ENCODE results near the gene KLHDC8A.

Gene KLHDC8A

GRCh38 chr1:205330150-205330549 is 26.6 kb downstream of the KLHDC8A start:
- H3K27me3 ChIP-seq (ENCODE audit: control insufficient read depth in 1 of 2, insufficient read depth in 2 of 2, low read length in 2 of 2) = peaks cover 8 to 9% of the 10 kb centered on the region in 2 donors
- H3K9ac ChIP-seq (ENCODE audit: low read length in 2 of 2) = no peak overlapping the region
- H3K4me3 ChIP-seq (ENCODE audit: low read length in 2 of 2) = no peak overlapping the region
- no peaks in the 10 kb centered on the region for H3K36me3 ChIP-seq (ENCODE audit: control insufficient read depth in 2 of 2, insufficient read depth in 2 of 2, low read length in 2 of 2)
- H3K9me3 ChIP-seq (ENCODE audit: control insufficient read depth in 2 of 2, low read length in 2 of 2) = no peaks in the 10 kb centered on the region
- H3K27ac ChIP-seq (ENCODE audit: low read length) = no peak overlapping the region
- H3K4me1 ChIP-seq (ENCODE audit: control insufficient read depth, insufficient read depth, low read length) = no peaks in the 10 kb centered on the region

GRCh38 chr1:205329719-205330118 is 27.0 kb downstream of the KLHDC8A start:
- H3K4me1 ChIP-seq (ENCODE audit: control insufficient read depth, insufficient read depth, low read length) = no peaks in the 10 kb centered on the region
- no peak overlapping the region for H3K9ac ChIP-seq (ENCODE audit: low read length in 2 of 2)
- H3K9me3 ChIP-seq (ENCODE audit: control insufficient read depth in 2 of 2, low read length in 2 of 2) = no peaks in the 10 kb centered on the region
- no peak overlapping the region for H3K4me3 ChIP-seq (ENCODE audit: low read length in 2 of 2)
- no peak overlapping the region for H3K27ac ChIP-seq (ENCODE audit: low read length)
- no peaks in the 10 kb centered on the region for H3K36me3 ChIP-seq (ENCODE audit: control insufficient read depth in 2 of 2, insufficient read depth in 2 of 2, low read length in 2 of 2)
- H3K27me3 ChIP-seq (ENCODE audit: control insufficient read depth in 1 of 2, insufficient read depth in 2 of 2, low read length in 2 of 2) = peaks cover 8 to 9% of the 10 kb centered on the region in 2 donors

GRCh38 chr1:205328476-205328875 is 28.2 kb downstream of the KLHDC8A start:
- no peaks in the 10 kb centered on the region for H3K4me1 ChIP-seq (ENCODE audit: control insufficient read depth, insufficient read depth, low read length)
- no peaks in the 10 kb centered on the region for H3K9me3 ChIP-seq (ENCODE audit: control insufficient read depth in 2 of 2, low read length in 2 of 2)
- H3K4me3 ChIP-seq (ENCODE audit: low read length in 2 of 2) = no peak overlapping the region
- H3K36me3 ChIP-seq (ENCODE audit: control insufficient read depth in 2 of 2, insufficient read depth in 2 of 2, low read length in 2 of 2) = no peaks in the 10 kb centered on the region
- no peak overlapping the region for H3K9ac ChIP-seq (ENCODE audit: low read length in 2 of 2)
- no peak overlapping the region for H3K27ac ChIP-seq (ENCODE audit: low read length)
- H3K27me3 ChIP-seq (ENCODE audit: control insufficient read depth in 1 of 2, insufficient read depth in 2 of 2, low read length in 2 of 2) = peaks cover 8 to 9% of the 10 kb centered on the region in 2 donors

- Histone ChIP-seq H3K4me3 (ENCODE audit: low read length in 2 of 2) (no peak overlapping the region), H3K9ac (ENCODE audit: low read length in 2 of 2) (no peak overlapping the region), H3K9me3 (ENCODE audit: control insufficient read depth in 2 of 2, low read length in 2 of 2) (no peaks in the 10 kb centered on the region), H3K27ac (ENCODE audit: low read length) (no peak overlapping the region), H3K36me3 (ENCODE audit: control insufficient read depth in 2 of 2, insufficient read depth in 2 of 2, low read length in 2 of 2) (no peaks in the 10 kb centered on the region), H3K4me1 (ENCODE audit: control insufficient read depth, insufficient read depth, low read length) (no peaks in the 10 kb centered on the region), H3K27me3 (ENCODE audit: control insufficient read depth in 1 of 2, insufficient read depth in 2 of 2, low read length in 2 of 2) (peaks cover 8 to 9% of the 10 kb centered on the region in 2 donors)
These were observed 29.8 kb downstream of the KLHDC8A start for GRCh38 chr1:205326812-205327466.

GRCh38 chr1:205325334-205325884 is 31.3 kb downstream of the KLHDC8A start:
- Histone ChIP-seq H3K27me3 (ENCODE audit: control insufficient read depth in 1 of 2, insufficient read depth in 2 of 2, low read length in 2 of 2) (peaks cover 8 to 9% of the 10 kb centered on the region in 2 donors), H3K9me3 (ENCODE audit: control insufficient read depth in 2 of 2, low read length in 2 of 2) (no peaks in the 10 kb centered on the region), H3K4me3 (ENCODE audit: low read length in 2 of 2) (no peak overlapping the region), H3K9ac (ENCODE audit: low read length in 2 of 2) (no peak overlapping the region), H3K4me1 (ENCODE audit: control insufficient read depth, insufficient read depth, low read length) (peaks cover 10% of the 10 kb centered on the region), H3K36me3 (ENCODE audit: control insufficient read depth in 2 of 2, insufficient read depth in 2 of 2, low read length in 2 of 2) (no peaks in the 10 kb centered on the region), H3K27ac (ENCODE audit: low read length) (no peak overlapping the region)

GRCh38 chr1:205324781-205325180 is 31.9 kb downstream of the KLHDC8A start:
- Histone ChIP-seq H3K27me3 (ENCODE audit: control insufficient read depth in 1 of 2, insufficient read depth in 2 of 2, low read length in 2 of 2) (peaks cover 9% of the 10 kb centered on the region in 2 donors), H3K9ac (ENCODE audit: low read length in 2 of 2) (no peak overlapping the region), H3K36me3 (ENCODE audit: control insufficient read depth in 2 of 2, insufficient read depth in 2 of 2, low read length in 2 of 2) (no peaks in the 10 kb centered on the region), H3K27ac (ENCODE audit: low read length) (no peak overlapping the region), H3K4me1 (ENCODE audit: control insufficient read depth, insufficient read depth, low read length) (peaks cover 10% of the 10 kb centered on the region), H3K9me3 (ENCODE audit: control insufficient read depth in 2 of 2, low read length in 2 of 2) (no peaks in the 10 kb centered on the region), H3K4me3 (ENCODE audit: low read length in 2 of 2) (no peak overlapping the region)

- no peak overlapping the region for H3K4me3 ChIP-seq (ENCODE audit: low read length in 2 of 2)
- H3K27me3 ChIP-seq (ENCODE audit: control insufficient read depth in 1 of 2, insufficient read depth in 2 of 2, low read length in 2 of 2) = peaks cover 9 to 11% of the 10 kb centered on the region in 2 donors
- H3K36me3 ChIP-seq (ENCODE audit: control insufficient read depth in 2 of 2, insufficient read depth in 2 of 2, low read length in 2 of 2) = no peaks in the 10 kb centered on the region
- H3K9ac ChIP-seq (ENCODE audit: low read length in 2 of 2) = no peak overlapping the region
- H3K4me1 ChIP-seq (ENCODE audit: control insufficient read depth, insufficient read depth, low read length) = peaks cover 12% of the 10 kb centered on the region
- no peak overlapping the region for H3K27ac ChIP-seq (ENCODE audit: low read length)
- H3K9me3 ChIP-seq (ENCODE audit: control insufficient read depth in 2 of 2, low read length in 2 of 2) = no peaks in the 10 kb centered on the region
These were observed 32.9 kb downstream of the KLHDC8A start for GRCh38 chr1:205323794-205324193.

GRCh38 chr1:205321959-205322283 is 34.8 kb downstream of the KLHDC8A start:
- H3K4me3 ChIP-seq (ENCODE audit: low read length in 2 of 2) = peak overlapping the region in 1 of 2 donors; percentile 85
- no peak overlapping the region for H3K9ac ChIP-seq (ENCODE audit: low read length in 2 of 2)
- H3K9me3 ChIP-seq (ENCODE audit: control insufficient read depth in 2 of 2, low read length in 2 of 2) = no peaks in the 10 kb centered on the region
- H3K27ac ChIP-seq (ENCODE audit: low read length) = no peak overlapping the region
- peaks cover 23% of the 10 kb centered on the region for H3K4me1 ChIP-seq (ENCODE audit: control insufficient read depth, insufficient read depth, low read length)
- H3K36me3 ChIP-seq (ENCODE audit: control insufficient read depth in 2 of 2, insufficient read depth in 2 of 2, low read length in 2 of 2) = no peaks in the 10 kb centered on the region
- peaks cover 9% of the 10 kb centered on the region in 2 donors for H3K27me3 ChIP-seq (ENCODE audit: control insufficient read depth in 1 of 2, insufficient read depth in 2 of 2, low read length in 2 of 2)

- Histone ChIP-seq H3K4me3 (ENCODE audit: low read length in 2 of 2) (peak within 1 kb of the TSS; percentile 69 to 85), H3K9ac (ENCODE audit: low read length in 2 of 2) (peak within 1 kb of the TSS; percentile 43 to 51), H3K27me3 (ENCODE audit: control insufficient read depth in 1 of 2, insufficient read depth in 2 of 2, low read length in 2 of 2) (peaks cover 5 to 7% of the 10 kb centered on the region in 2 donors), H3K9me3 (ENCODE audit: control insufficient read depth in 2 of 2, low read length in 2 of 2) (no peaks in the 10 kb centered on the region), H3K36me3 (ENCODE audit: control insufficient read depth in 2 of 2, insufficient read depth in 2 of 2, low read length in 2 of 2) (no peaks in the 10 kb centered on the region), H3K4me1 (ENCODE audit: control insufficient read depth, insufficient read depth, low read length) (peaks cover 26% of the 10 kb centered on the region), H3K27ac (ENCODE audit: low read length) (no peak within 1 kb of the TSS)
These were observed 35.4 kb downstream of the KLHDC8A start, which contains the start of gene NUAK2 for GRCh38 chr1:205321162-205321958. NUAK2 (minus strand) TSS chr1:205321745; CDS start chr1:205321628, 117 bp downstream.

GRCh38 chr1:205319081-205320018 is 37.4 kb downstream of the KLHDC8A start:
- Histone ChIP-seq H3K27me3 (ENCODE audit: control insufficient read depth in 1 of 2, insufficient read depth in 2 of 2, low read length in 2 of 2) (peaks cover 2 to 3% of the 10 kb centered on the region in 2 donors), H3K4me3 (ENCODE audit: low read length in 2 of 2) (peak overlapping the region in 1 of 2 donors; percentile 40), H3K9ac (ENCODE audit: low read length in 2 of 2) (no peak overlapping the region), H3K4me1 (ENCODE audit: control insufficient read depth, insufficient read depth, low read length) (peaks cover 27% of the 10 kb centered on the region), H3K9me3 (ENCODE audit: control insufficient read depth in 2 of 2, low read length in 2 of 2) (no peaks in the 10 kb centered on the region), H3K36me3 (ENCODE audit: control insufficient read depth in 2 of 2, insufficient read depth in 2 of 2, low read length in 2 of 2) (no peaks in the 10 kb centered on the region), H3K27ac (ENCODE audit: low read length) (no peak overlapping the region)
